Activated CD8-positive, alpha-beta memory T cell treated with anti-CD3 and anti-CD28 coated beads, Interleukin-2, amount 10 ng/mL, durations not matched to agents 7 days and 5 days (primary cell): ENCODE measurements around the gene PHB1. TPM values are rescaled to one million over a fixed set of nuclear protein-coding genes. Genes with fewer than 3 reads are reported as not detected.
"Not testable (repeated sequence)": the region's sequence is repeated elsewhere in the genome, so short reads cannot be mapped to it uniquely, and the experiment has no call there.

ENCODE experiments used
- ATAC-seq: fragments of 150-1000 bp; cut with Tn5 transposase; one replicate; pipeline ENCODE4 v1.10.0; 2021; ENCODE audit warnings: moderate library complexity
- CTCF ChIA-PET: fragments of 350-600 bp; sonication (Branson Sonifier 250); formaldehyde crosslinking; loops from one replicate; lab custom pipeline; 2021; ENCODE audit warnings: antibody characterized with exemption; lab: Charles Lee
- DNase-seq: peaks from one replicate; pipeline ENCODE4 v3.0.0-alpha.2; 2020
- H3K27ac Mint-ChIP-seq: one replicate; pipeline ENCODE4 v1.8.0; 2021; ENCODE audit warnings: mild to moderate bottlenecking, mixed read lengths
- H3K27me3 Mint-ChIP-seq: one replicate; pipeline ENCODE4 v1.8.0; 2021; ENCODE audit warnings: mixed read lengths
- H3K36me3 Mint-ChIP-seq: one replicate; pipeline ENCODE4 v1.8.0; 2021; ENCODE audit warnings: mild to moderate bottlenecking, mixed read lengths
- H3K4me1 Mint-ChIP-seq: one replicate; pipeline ENCODE4 v1.8.0; 2021; ENCODE audit warnings: mixed read lengths
- H3K4me3 Mint-ChIP-seq: one replicate; pipeline ENCODE4 v1.8.0; 2021; ENCODE audit warnings: mild to moderate bottlenecking, moderate library complexity, mixed read lengths
- H3K9me3 Mint-ChIP-seq: one replicate; pipeline ENCODE4 v1.8.0; 2022; ENCODE audit warnings: low read depth, mixed read lengths
- total RNA-seq, 2 experiments: library from RNA; stranded (reverse); gene quantifications; one replicate each; pipeline ENCODE4 v1.2.3, GENCODE V29; 2021

Gene PHB1
- total RNA-seq, 2 experiments from 2014 or later = 150 to 227 TPM

- ATAC-seq = no peak
- no peak for DNase-seq
- Mint-ChIP-seq H3K27me3 (peaks cover 43% of the 10 kb centered on the region), H3K27ac (no peak overlapping the region), H3K4me3 (no peak overlapping the region), H3K4me1 (peaks cover 2% of the 10 kb centered on the region), H3K36me3 (no peaks in the 10 kb centered on the region), H3K9me3 (no peaks in the 10 kb centered on the region)
- CTCF ChIA-PET = interaction anchor here (0.9 to 9.9 kb wide), 7 partner anchors 8 to 120 kb away, joined by 3 to 122 read pairs (median 5); no protein-coding TSS in a partner anchor
Measured at GRCh38 chr17:49436174-49436573, 21.5 kb upstream of the PHB1 start.

- Mint-ChIP-seq H3K27ac (no peak overlapping the region), H3K36me3 (no peaks in the 10 kb centered on the region), H3K27me3 (peaks cover 40% of the 10 kb centered on the region), H3K4me3 (no peak overlapping the region), H3K9me3 (no peaks in the 10 kb centered on the region), H3K4me1 (peaks cover 2% of the 10 kb centered on the region)
- ATAC-seq = no peak
- CTCF ChIA-PET = interaction anchor here (0.6 to 9.9 kb wide), 11 partner anchors 9 to 563 kb away, joined by 3 to 122 read pairs (median 4); no protein-coding TSS in a partner anchor
- DNase-seq = no peak
Measured at GRCh38 chr17:49435671-49436029, 21.0 kb upstream of the PHB1 start.

- no peaks in the 10 kb centered on the region for H3K9me3 Mint-ChIP-seq
- ATAC-seq = peak; percentile 57
- no peak overlapping the region for H3K27ac Mint-ChIP-seq
- H3K36me3 Mint-ChIP-seq = no peaks in the 10 kb centered on the region
- no peak overlapping the region for H3K4me3 Mint-ChIP-seq
- H3K4me1 Mint-ChIP-seq = peaks cover 2% of the 10 kb centered on the region
- peak; percentile 64 for DNase-seq
- CTCF ChIA-PET = interaction anchor here (0.6 to 9.9 kb wide), 15 partner anchors 9 to 563 kb away, joined by 3 to 122 read pairs (median 4); no protein-coding TSS in a partner anchor
- H3K27me3 Mint-ChIP-seq = peaks cover 38% of the 10 kb centered on the region
Measured at GRCh38 chr17:49434821-49435670, 20.4 kb upstream of the PHB1 start.

- no peaks in the 10 kb centered on the region for H3K4me1 Mint-ChIP-seq
- DNase-seq = no peak
- no peak for ATAC-seq
- no peaks in the 10 kb centered on the region for H3K9me3 Mint-ChIP-seq
- CTCF ChIA-PET = interaction anchor here (1.5 to 9.9 kb wide), 2 partner anchors 123 to 252 kb away, joined by 3 to 122 read pairs; no protein-coding TSS in a partner anchor
- H3K36me3 Mint-ChIP-seq = no peaks in the 10 kb centered on the region
- H3K27me3 Mint-ChIP-seq = peaks cover 30% of the 10 kb centered on the region
- no peak overlapping the region for H3K27ac Mint-ChIP-seq
- H3K4me3 Mint-ChIP-seq = no peak overlapping the region
Measured at GRCh38 chr17:49433000-49433694, 18.5 kb upstream of the PHB1 start.

- ATAC-seq = no peak
- Mint-ChIP-seq H3K27me3 (peaks cover 28% of the 10 kb centered on the region), H3K4me3 (no peak overlapping the region), H3K4me1 (no peaks in the 10 kb centered on the region), H3K27ac (no peak overlapping the region), H3K9me3 (no peaks in the 10 kb centered on the region), H3K36me3 (no peaks in the 10 kb centered on the region)
- CTCF ChIA-PET = interaction anchor here (9.9 kb wide), 1 partner anchor 124 kb away, joined by 122 read pairs; no protein-coding TSS in a partner anchor
- peak; percentile 18 for DNase-seq
Measured at GRCh38 chr17:49431743-49432142, 17.1 kb upstream of the PHB1 start.

- Mint-ChIP-seq H3K4me3 (no peak overlapping the region), H3K27ac (no peak overlapping the region), H3K36me3 (peaks cover 2% of the 10 kb centered on the region), H3K9me3 (peaks cover 3% of the 10 kb centered on the region), H3K27me3 (peaks cover 31% of the 10 kb centered on the region), H3K4me1 (no peaks in the 10 kb centered on the region)
- DNase-seq = no peak
- CTCF ChIA-PET = interaction anchor here (1.0 to 2.6 kb wide), 5 partner anchors 10 to 133 kb away, joined by 3 to 17 read pairs (median 4); partner anchors contain the start of gene PHB1
- ATAC-seq = no peak
Measured at GRCh38 chr17:49425004-49425286, 10.3 kb upstream of the PHB1 start.

GRCh38 chr17:49424276-49425003 is 9.8 kb upstream of the PHB1 start:
- H3K27me3 Mint-ChIP-seq = peaks cover 31% of the 10 kb centered on the region
- CTCF ChIA-PET = interaction anchor here (1.3 to 2.6 kb wide), 2 partner anchors 10 to 11 kb away, joined by 3 to 17 read pairs; partner anchors contain the start of gene PHB1
- not testable (repeated sequence) for H3K27ac Mint-ChIP-seq, ATAC-seq, H3K9me3 Mint-ChIP-seq, H3K4me1 Mint-ChIP-seq, H3K4me3 Mint-ChIP-seq, H3K36me3 Mint-ChIP-seq
- DNase-seq = peak; percentile 25

GRCh38 chr17:49422714-49423113 is 8.0 kb upstream of the PHB1 start:
- H3K27me3 Mint-ChIP-seq = peaks cover 32% of the 10 kb centered on the region
- DNase-seq (no peak), ATAC-seq (no peak)
- peaks cover 2% of the 10 kb centered on the region for H3K36me3 Mint-ChIP-seq
- no peaks in the 10 kb centered on the region for H3K4me1 Mint-ChIP-seq
- peaks cover 3% of the 10 kb centered on the region for H3K9me3 Mint-ChIP-seq
- no peak overlapping the region for H3K4me3 Mint-ChIP-seq
- CTCF ChIA-PET = interaction anchor here (0.7 kb wide), 1 partner anchor 134 kb away, joined by 3 read pairs; no protein-coding TSS in a partner anchor
- H3K27ac Mint-ChIP-seq = no peak overlapping the region

- ATAC-seq, CTCF ChIA-PET, H3K9me3 Mint-ChIP-seq, H3K27ac Mint-ChIP-seq, H3K36me3 Mint-ChIP-seq, H3K4me3 Mint-ChIP-seq: not testable (repeated sequence)
- peaks cover 11% of the 10 kb centered on the region for H3K4me1 Mint-ChIP-seq
- peak; percentile 14 for DNase-seq
- H3K27me3 Mint-ChIP-seq = peaks cover 15% of the 10 kb centered on the region
Measured at GRCh38 chr17:49419761-49420160, 5.1 kb upstream of the PHB1 start.

- H3K4me3 Mint-ChIP-seq, H3K9me3 Mint-ChIP-seq, H3K36me3 Mint-ChIP-seq, CTCF ChIA-PET, H3K27ac Mint-ChIP-seq, ATAC-seq, H3K27me3 Mint-ChIP-seq: not testable (repeated sequence)
- DNase-seq = peak; percentile 31
- peaks cover 14% of the 10 kb centered on the region for H3K4me1 Mint-ChIP-seq
Measured at GRCh38 chr17:49418754-49419740, 4.4 kb upstream of the PHB1 start.

- Mint-ChIP-seq H3K36me3 (peaks cover 17% of the 10 kb centered on the region), H3K27me3 (peaks cover 10% of the 10 kb centered on the region), H3K4me1 (peaks cover 27% of the 10 kb centered on the region), H3K4me3 (peak overlapping the region; percentile 89), H3K9me3 (no peaks in the 10 kb centered on the region), H3K27ac (peak overlapping the region; percentile 85)
- CTCF ChIA-PET = interaction anchor here (0.7 to 12.1 kb wide), 9 partner anchors 9 to 282 kb away, joined by 3 to 196 read pairs (median 4); no protein-coding TSS in a partner anchor
- ATAC-seq = no peak
- no peak for DNase-seq
Measured at GRCh38 chr17:49414271-49414621, 436 bp downstream of the PHB1 start.

GRCh38 chr17:49409066-49409465 is 5.6 kb downstream of the PHB1 start:
- CTCF ChIA-PET = interaction anchor here (0.7 to 12.1 kb wide), 18 partner anchors 10 to 190 kb away, joined by 3 to 196 read pairs (median 4); no protein-coding TSS in a partner anchor
- Mint-ChIP-seq H3K9me3 (no peaks in the 10 kb centered on the region), H3K27me3 (no peaks in the 10 kb centered on the region), H3K4me1 (peaks cover 50% of the 10 kb centered on the region), H3K27ac (no peak overlapping the region), H3K4me3 (no peak overlapping the region), H3K36me3 (peaks cover 57% of the 10 kb centered on the region)
- no peak for ATAC-seq
- DNase-seq = no peak
